ENCODE results near the gene TNP2.

The TNP2 gene

DNA sequence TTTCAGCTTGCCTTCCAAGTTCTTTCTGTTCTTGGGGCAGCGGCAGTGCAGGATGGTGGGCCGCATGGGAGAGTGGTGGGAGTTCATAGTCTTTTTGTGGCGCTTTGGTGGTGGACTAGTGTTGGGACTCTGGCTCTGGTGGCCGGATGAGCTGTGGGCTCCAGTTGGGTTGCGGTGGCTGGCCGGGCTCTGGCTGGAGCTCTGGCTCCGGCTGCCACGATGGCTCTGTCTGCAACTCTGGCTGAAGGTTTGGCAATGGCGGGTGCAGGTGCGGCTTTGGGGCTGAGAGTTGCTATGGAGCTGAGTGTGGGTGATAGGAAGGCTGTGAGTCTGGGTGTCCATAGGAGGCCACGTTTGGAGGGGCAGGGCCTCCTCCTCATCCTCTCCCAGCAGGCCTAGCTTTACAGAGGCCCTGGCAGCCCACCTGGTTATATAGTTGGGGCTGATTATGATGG, at the start of gene TNP2:
Gene TNP2, minus strand, starts transcription at position 405 of the 455 bp plus-strand sequence. Its CDS starts 63 bp downstream, at position 342.
- DNase-seq = no peak

- DNase-seq = no peak
Observed at GRCh38 chr16:11318817-11319216, 49.7 kb upstream of the TNP2 start.

GRCh38 chr16:11316331-11317015, 47.3 kb upstream of the TNP2 start:
- no peak for DNase-seq

DNA sequence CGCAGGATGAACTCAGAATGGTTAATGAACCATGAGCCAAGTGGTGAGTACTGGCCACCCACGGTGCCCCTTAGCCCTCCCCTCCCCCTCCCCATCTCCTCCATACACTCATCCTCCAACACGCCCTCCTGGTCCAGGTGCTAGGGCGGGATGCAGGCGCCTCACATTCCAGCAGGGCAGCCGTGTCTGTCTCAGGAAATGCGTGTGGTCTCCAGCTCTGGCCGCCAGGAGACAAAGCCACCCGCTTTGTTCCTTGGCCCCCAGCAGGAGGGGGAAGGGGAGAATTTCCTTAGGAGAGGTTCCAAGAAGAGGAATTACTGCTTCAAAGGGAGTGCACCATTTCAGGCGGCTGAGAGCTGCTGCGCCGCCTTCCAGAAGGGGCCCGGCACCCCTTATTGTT, 46.4 kb upstream of the TNP2 start:
- no peak for DNase-seq

GRCh38 chr16:11314309-11314894, 45.3 kb upstream of the TNP2 start:
- DNase-seq = no peak

- DNase-seq = no peak
Observed at GRCh38 chr16:11313493-11314308, 44.6 kb upstream of the TNP2 start.

DNA sequence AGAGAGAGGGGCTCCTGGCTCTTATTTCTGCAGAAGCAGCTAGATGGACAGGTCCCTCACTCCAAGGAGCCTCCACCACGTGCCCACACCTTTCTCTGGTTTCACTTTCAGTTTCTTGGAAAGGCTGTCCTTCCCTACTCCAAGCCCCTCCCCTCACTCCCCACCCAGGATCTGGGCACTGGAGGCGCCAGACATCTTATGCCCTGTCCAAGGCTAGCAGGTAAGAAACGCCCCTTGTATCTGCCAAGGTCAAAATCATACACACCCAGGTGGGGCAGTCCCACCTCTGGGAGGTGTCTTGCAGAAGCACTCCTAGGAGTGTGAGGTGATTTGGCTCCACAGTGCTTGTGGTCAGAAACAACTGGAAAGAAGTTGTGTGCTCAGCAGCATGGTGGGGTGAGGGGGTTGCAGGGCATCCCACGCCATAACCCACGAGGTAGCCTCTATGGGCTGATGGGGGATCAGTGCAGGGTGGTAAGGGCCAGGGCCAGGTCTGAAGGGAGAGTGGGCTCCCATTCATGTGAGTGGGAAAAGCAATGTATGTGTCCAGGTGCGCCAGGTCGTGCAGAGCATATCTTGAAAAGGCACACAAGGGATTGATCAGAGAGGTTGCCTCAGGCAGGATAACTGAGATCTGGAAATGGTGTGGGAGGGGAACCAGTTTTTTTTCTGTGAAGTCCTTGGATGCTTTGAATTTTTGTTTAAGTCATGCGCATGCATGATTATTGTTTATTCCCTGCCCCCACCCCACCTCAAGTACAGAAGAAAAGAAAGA, 43.8 kb upstream of the TNP2 start:
- no peak for DNase-seq

- no peak for DNase-seq
Observed at GRCh38 chr16:11310997-11311561, 42.0 kb upstream of the TNP2 start.

GRCh38 chr16:11310634-11310977, 41.5 kb upstream of the TNP2 start:
- no peak for DNase-seq

- no peak for DNase-seq
Observed at GRCh38 chr16:11309895-11310633, 40.9 kb upstream of the TNP2 start.

DNA sequence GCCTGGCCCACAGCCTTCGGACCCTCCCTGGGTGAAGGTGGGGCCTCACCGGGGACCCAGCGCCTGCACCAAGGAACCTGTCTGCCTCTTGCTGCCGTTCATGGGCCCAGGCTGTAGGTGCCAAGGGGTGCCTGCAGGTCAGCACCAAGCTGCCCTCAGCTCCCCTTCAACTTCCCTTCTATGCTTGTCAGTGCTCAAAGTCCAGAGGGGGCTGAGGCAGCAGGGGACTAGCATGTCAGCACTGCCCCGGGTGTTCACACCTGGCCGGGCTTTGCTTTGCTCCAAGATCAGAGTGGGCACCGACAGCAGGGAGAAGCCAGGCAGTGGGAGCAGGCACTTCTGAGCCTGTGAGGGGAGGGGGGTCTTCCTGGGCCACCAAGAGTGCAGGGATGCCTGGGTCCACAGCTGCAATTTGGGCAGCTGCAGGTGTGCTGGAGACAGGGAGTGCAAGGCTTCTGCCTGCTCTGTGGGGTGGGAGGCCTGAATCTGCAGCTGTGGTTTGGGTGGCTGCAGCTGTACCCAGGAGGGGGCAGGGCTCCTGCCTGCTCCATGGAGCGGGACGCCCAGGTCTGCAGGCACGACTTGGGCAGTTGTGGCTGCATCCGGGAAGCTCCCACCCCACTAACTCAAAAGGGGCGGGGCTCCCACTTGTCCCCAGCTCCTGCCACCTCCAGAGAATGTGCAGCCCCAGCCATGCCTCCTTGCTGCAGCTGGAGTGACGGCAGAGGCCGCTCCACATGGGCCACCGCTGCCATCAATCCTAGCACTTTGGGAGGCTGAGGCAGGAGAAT, 39.6 kb upstream of the TNP2 start:
- no peak for DNase-seq

GRCh38 chr16:11307639-11308492, 38.7 kb upstream of the TNP2 start:
- no peak for DNase-seq

GRCh38 chr16:11306997-11307638, 38.0 kb upstream of the TNP2 start:
- DNase-seq = no peak

- no peak for DNase-seq
Observed at GRCh38 chr16:11306381-11306780, 37.3 kb upstream of the TNP2 start.

- DNase-seq = peak; percentile 53
Observed at GRCh38 chr16:11303405-11304138, 34.4 kb upstream of the TNP2 start.

DNA sequence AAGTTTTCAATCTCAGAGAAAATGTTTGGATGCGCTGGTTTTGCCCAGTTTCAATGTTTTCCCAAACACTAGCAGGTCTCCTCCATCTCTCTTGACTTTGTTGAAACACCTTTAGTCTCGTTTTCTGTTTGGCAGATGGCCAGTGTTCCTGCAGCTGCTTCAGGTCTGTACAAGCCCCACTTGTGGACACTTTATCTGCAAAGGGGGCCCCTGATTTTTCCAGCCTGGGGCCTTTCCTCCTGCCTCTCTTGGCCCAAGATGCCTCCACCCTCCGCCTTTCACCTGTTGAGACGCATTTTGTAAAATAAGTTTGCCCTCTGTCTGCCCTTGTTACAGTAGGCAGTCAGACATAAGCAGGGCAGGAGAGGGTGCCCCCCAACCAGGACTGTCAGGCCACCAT, 33.9 kb upstream of the TNP2 start:
- peak; percentile 21 for DNase-seq

- DNase-seq = no peak
Observed at GRCh38 chr16:11301645-11302501, 32.7 kb upstream of the TNP2 start.

DNA sequence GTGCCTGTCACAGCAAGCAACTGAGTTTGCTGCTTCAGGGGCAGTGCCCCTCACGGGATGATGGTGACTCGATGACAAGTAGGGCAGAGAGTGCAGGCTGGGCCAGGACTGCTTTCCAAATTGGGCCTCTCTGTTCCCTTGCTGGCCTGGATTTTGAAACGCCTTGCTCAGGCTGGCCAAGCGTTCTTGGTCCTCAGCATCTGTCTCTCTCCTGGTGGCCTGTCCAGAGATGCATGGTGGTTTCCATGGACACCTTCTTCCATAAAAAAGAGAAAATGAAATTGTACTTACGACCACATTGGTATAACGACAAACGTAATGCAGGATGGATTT, 31.4 kb upstream of the TNP2 start:
- DNase-seq = no peak
